Measurements from ENCODE around the gene RTN4RL2. TPM values are rescaled to one million over a fixed set of nuclear protein-coding genes. Genes with fewer than 3 reads are reported as not detected.

The RTN4RL2 gene
- total RNA-seq, 4 donors from 2014 or later: 0.12 to 2.3 (median 0.27) TPM; not detected in 1

GRCh38 chr11:57482782-57483561, 22.6 kb downstream of the RTN4RL2 start:
- H3K27ac ChIP-seq: no peak overlapping the region
- TF ChIP-seq EP300 (IDR thresholded peaks at IDR 0.05) (no peak), POLR2AphosphoS5 (IDR thresholded peaks at IDR 0.05) (no peak)
- TF ChIP-seq, protein P1, sequence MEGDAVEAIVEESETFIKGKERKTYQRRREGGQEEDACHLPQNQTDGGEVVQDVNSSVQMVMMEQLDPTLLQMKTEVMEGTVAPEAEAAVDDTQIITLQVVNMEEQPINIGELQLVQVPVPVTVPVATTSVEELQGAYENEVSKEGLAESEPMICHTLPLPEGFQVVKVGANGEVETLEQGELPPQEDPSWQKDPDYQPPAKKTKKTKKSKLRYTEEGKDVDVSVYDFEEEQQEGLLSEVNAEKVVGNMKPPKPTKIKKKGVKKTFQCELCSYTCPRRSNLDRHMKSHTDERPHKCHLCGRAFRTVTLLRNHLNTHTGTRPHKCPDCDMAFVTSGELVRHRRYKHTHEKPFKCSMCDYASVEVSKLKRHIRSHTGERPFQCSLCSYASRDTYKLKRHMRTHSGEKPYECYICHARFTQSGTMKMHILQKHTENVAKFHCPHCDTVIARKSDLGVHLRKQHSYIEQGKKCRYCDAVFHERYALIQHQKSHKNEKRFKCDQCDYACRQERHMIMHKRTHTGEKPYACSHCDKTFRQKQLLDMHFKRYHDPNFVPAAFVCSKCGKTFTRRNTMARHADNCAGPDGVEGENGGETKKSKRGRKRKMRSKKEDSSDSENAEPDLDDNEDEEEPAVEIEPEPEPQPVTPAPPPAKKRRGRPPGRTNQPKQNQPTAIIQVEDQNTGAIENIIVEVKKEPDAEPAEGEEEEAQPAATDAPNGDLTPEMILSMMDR (IDR thresholded peaks at IDR 0.05): peak in 3 of 4 experiments; percentile 52 to 75 (median 67)
- no peak for ATAC-seq

GRCh38 chr11:57483562-57483918, 23.2 kb downstream of the RTN4RL2 start:
- Histone ChIP-seq H3K27me3 (peaks cover 48% of the 10 kb centered on the region), H3K4me3 (no peak overlapping the region), H3K9me3 (no peaks in the 10 kb centered on the region), H3K36me3 (peaks cover 3 to 54% of the 10 kb centered on the region in 2 donors), H3K27ac (no peak overlapping the region), H3K4me1 (peaks cover 0 to 19% (median 12%) of the 10 kb centered on the region in 3 donors)
- 0 to 43% methylated on average over 1 to 3 of the region's 3 CpGs for WGBS, 2 donors (ENCODE audit: low coverage in 1 of 2)
- TF ChIP-seq EP300 (IDR thresholded peaks at IDR 0.05) (no peak), POLR2A (IDR thresholded peaks at IDR 0.05) (no peak), POLR2AphosphoS5 (IDR thresholded peaks at IDR 0.05) (no peak)
- TF ChIP-seq, protein P1 (IDR thresholded peaks at IDR 0.05): no peak
- ATAC-seq: no peak

More at GRCh38 chr11:57482782-57483561, 22.6 kb downstream of the RTN4RL2 start:
- Histone ChIP-seq H3K9me3 (no peaks in the 10 kb centered on the region), H3K36me3 (peaks cover 3 to 48% of the 10 kb centered on the region in 2 donors), H3K27me3 (peaks cover 48% of the 10 kb centered on the region), H3K4me3 (peak overlapping the region in 1 of 2 donors; percentile 22), H3K4me1 (peaks cover 0 to 19% (median 12%) of the 10 kb centered on the region in 3 donors)
- WGBS, 2 donors (ENCODE audit: low coverage in 1 of 2): 24% methylated on average over 3 of the region's 52 CpGs; no CpG with 5 or more reads in 1 of the 2 donors

- peaks cover 3 to 61% of the 10 kb centered on the region in 2 donors for H3K36me3 ChIP-seq
Measured at GRCh38 chr11:57484141-57484710, 23.9 kb downstream of the RTN4RL2 start.

DNA sequence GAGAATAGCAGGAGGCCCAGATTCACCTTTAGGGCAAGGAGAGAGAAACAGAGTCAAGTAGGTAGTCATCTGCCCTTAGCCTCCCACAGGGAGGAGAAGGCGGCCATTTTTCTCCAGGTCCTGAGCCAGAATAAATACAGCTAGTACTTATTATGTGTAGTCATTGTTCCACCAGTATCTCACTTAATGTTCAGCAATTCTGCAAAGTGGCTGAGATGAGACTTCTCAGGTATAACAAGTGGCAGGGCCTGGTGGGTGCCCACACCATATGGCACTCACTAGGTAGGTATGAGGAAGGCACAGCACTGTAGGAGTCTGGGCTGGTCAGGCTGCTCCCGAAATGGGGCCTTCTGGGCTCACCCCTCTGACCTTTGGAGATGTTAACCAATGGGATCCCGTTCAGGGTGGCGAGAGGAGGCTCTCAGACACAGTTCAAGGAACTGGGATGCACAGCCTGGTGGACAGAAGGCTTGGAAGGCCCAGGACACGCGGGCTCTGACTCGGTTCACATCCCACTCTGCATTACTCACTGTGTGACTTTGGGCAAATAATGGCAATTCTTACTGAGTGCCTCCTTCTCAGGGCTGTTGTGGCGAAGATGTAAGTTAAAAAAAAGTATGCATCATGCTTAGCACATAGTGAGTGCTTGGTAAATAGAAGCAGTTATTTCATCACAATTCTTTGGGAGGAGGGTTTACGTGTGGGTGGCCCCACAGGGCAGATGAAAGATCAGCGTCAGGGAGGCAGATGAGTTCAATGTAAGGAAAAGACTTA, 25.1 kb downstream of the RTN4RL2 start:
- Histone ChIP-seq H3K27me3 (peaks cover 38% of the 10 kb centered on the region), H3K4me3 (no peak overlapping the region), H3K27ac (no peak overlapping the region), H3K9me3 (no peaks in the 10 kb centered on the region), H3K4me1 (peaks cover 0 to 19% (median 12%) of the 10 kb centered on the region in 3 donors), H3K36me3 (peaks cover 3 to 73% of the 10 kb centered on the region in 2 donors)
- ATAC-seq: no peak
- WGBS, 2 donors (ENCODE audit: low coverage in 1 of 2): 89 to 91% methylated on average over 3 to 7 of the region's 10 CpGs
- TF ChIP-seq POLR2A (IDR thresholded peaks at IDR 0.05): no peak
- TF ChIP-seq, protein P1 (IDR thresholded peaks at IDR 0.05): no peak
- no peak for TF ChIP-seq POLR2AphosphoS5 (IDR thresholded peaks at IDR 0.05)
- TF ChIP-seq EP300 (IDR thresholded peaks at IDR 0.05): no peak

More at GRCh38 chr11:57484141-57484710, 23.9 kb downstream of the RTN4RL2 start:
- no peak for TF ChIP-seq POLR2A (IDR thresholded peaks at IDR 0.05)
- TF ChIP-seq EP300 (IDR thresholded peaks at IDR 0.05): no peak
- no peak for TF ChIP-seq POLR2AphosphoS5 (IDR thresholded peaks at IDR 0.05)
- TF ChIP-seq, protein P1 (IDR thresholded peaks at IDR 0.05): no peak
- H3K4me1 ChIP-seq: peaks cover 0 to 19% (median 12%) of the 10 kb centered on the region in 3 donors
- H3K4me3 ChIP-seq: no peak overlapping the region
- H3K9me3 ChIP-seq: no peaks in the 10 kb centered on the region
- H3K27me3 ChIP-seq: peaks cover 47% of the 10 kb centered on the region
- ATAC-seq: no peak
- no peak overlapping the region for H3K27ac ChIP-seq
- 68 to 82% methylated on average over 3 to 6 of the region's 7 CpGs for WGBS, 2 donors (ENCODE audit: low coverage in 1 of 2)

All from gastroesophageal sphincter (tissue), 4 donors.